Measurements from ENCODE around the gene ANO2. TPM values are rescaled to one million over a fixed set of nuclear protein-coding genes. Genes with fewer than 3 reads are reported as not detected.

Gene ANO2
- total RNA-seq, 4 donors from 2014 or later: 0.59 to 51.7 (median 15.1) TPM

- no peak overlapping the region for H3K4me3 ChIP-seq
- no peaks in the 10 kb centered on the region for H3K27me3 ChIP-seq
- H3K27ac ChIP-seq: no peak overlapping the region
- H3K9me3 ChIP-seq: no peaks in the 10 kb centered on the region
- intact Hi-C loops (cut with DNase I; ENCODE audit: low total_unique reads): no loop called here
- no peaks in the 10 kb centered on the region for H3K36me3 ChIP-seq
- TF ChIP-seq CTCF (IDR thresholded peaks at IDR 0.05) (no peak), POLR2A (IDR thresholded peaks at IDR 0.05) (no peak)
- DNase-seq: no peak
- H3K4me1 ChIP-seq: no peaks in the 10 kb centered on the region
These were observed 426.3 kb downstream of the ANO2 start for GRCh38 chr12:5518584-5519365.

GRCh38 chr12:5516371-5517241, 428.5 kb downstream of the ANO2 start:
- Histone ChIP-seq H3K27me3 (no peaks in the 10 kb centered on the region), H3K27ac (no peak overlapping the region), H3K9me3 (no peaks in the 10 kb centered on the region), H3K36me3 (no peaks in the 10 kb centered on the region), H3K4me1 (no peaks in the 10 kb centered on the region), H3K4me3 (no peak overlapping the region)
- DNase-seq: no peak
- intact Hi-C loops (cut with DNase I; ENCODE audit: low total_unique reads): no loop called here
- no peak for TF ChIP-seq POLR2A (IDR thresholded peaks at IDR 0.05)
- no peak for TF ChIP-seq CTCF (IDR thresholded peaks at IDR 0.05)

GRCh38 chr12:5515458-5515857, 429.6 kb downstream of the ANO2 start:
- Histone ChIP-seq H3K27ac (no peak overlapping the region), H3K9me3 (no peaks in the 10 kb centered on the region), H3K4me1 (no peaks in the 10 kb centered on the region), H3K36me3 (no peaks in the 10 kb centered on the region), H3K4me3 (no peak overlapping the region), H3K27me3 (no peaks in the 10 kb centered on the region)
- intact Hi-C loops (cut with DNase I; ENCODE audit: low total_unique reads): no loop called here
- DNase-seq: no peak
- TF ChIP-seq POLR2A (IDR thresholded peaks at IDR 0.05) (no peak), CTCF (IDR thresholded peaks at IDR 0.05) (no peak)

GRCh38 chr12:5514545-5514944, 430.5 kb downstream of the ANO2 start:
- no peak for DNase-seq
- Histone ChIP-seq H3K27ac (no peak overlapping the region), H3K4me1 (no peaks in the 10 kb centered on the region), H3K4me3 (no peak overlapping the region), H3K27me3 (no peaks in the 10 kb centered on the region), H3K36me3 (no peaks in the 10 kb centered on the region), H3K9me3 (no peaks in the 10 kb centered on the region)
- no peak for TF ChIP-seq POLR2A (IDR thresholded peaks at IDR 0.05)
- no peak for TF ChIP-seq CTCF (IDR thresholded peaks at IDR 0.05)
- intact Hi-C loops (cut with DNase I; ENCODE audit: low total_unique reads): no loop called here

- no peak for DNase-seq
- H3K4me1 ChIP-seq: no peaks in the 10 kb centered on the region
- no peak overlapping the region for H3K4me3 ChIP-seq
- H3K36me3 ChIP-seq: no peaks in the 10 kb centered on the region
- H3K27ac ChIP-seq: no peak overlapping the region
- H3K27me3 ChIP-seq: no peaks in the 10 kb centered on the region
- H3K9me3 ChIP-seq: no peaks in the 10 kb centered on the region
- intact Hi-C loops (cut with DNase I; ENCODE audit: low total_unique reads): no loop called here
- TF ChIP-seq CTCF (IDR thresholded peaks at IDR 0.05): no peak
- TF ChIP-seq POLR2A (IDR thresholded peaks at IDR 0.05): no peak
These were observed 431.0 kb downstream of the ANO2 start for GRCh38 chr12:5514016-5514415.

Data from uterus (tissue), 4 donors.